Cardiac septum (tissue), 1 donor: ENCODE data around the gene SETD3. TPM values are rescaled to one million over a fixed set of nuclear protein-coding genes. Genes with fewer than 3 reads are reported as not detected.

Experiments
- DNase-seq: peaks from one replicate; pipeline ENCODE4 v3.0.0-alpha.2; 2020; ENCODE audit warnings: low spot score
- intact Hi-C: fragments of 100-400 bp; cut with DNase I; formaldehyde crosslinking; loops from one replicate; pipeline ENCODE4 v1.14.0; 2022
- total RNA-seq: library from RNA; stranded (reverse); fragmentation: NEBNext Ultra II Directional; extraction: Animal tissue kit (Norgen Biotek cat#: 25700); gene quantifications from one replicate; pipeline ENCODE4 v1.2.1, GENCODE V29; 2021
- donor health status: DM: no; HTN: no; CAD: no.

Gene SETD3
- total RNA-seq, 1 donor from 2014 or later, result 135 TPM

DNA sequence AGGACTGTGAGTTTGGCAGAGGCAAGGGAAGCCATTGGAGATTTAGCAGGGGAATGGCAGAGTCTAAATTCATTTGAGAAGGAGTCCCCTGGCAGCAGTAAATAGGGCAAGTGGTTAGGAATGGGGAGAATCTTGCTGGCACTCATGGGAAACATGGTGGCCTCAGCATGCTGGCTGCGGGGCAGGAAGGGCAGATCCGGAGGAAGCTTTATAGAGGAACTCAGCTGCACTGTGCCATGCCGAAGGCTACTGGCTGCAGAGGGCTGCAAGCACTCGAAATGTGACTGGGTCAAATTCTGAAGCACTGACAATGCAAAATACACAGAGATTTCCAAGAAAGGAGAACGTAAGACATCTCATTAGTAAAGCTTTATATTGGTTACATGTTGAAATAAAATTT is 24.4 kb upstream of the SETD3 start:
- DNase-seq, result no peak
- intact Hi-C loops, result no loop called here

DNA sequence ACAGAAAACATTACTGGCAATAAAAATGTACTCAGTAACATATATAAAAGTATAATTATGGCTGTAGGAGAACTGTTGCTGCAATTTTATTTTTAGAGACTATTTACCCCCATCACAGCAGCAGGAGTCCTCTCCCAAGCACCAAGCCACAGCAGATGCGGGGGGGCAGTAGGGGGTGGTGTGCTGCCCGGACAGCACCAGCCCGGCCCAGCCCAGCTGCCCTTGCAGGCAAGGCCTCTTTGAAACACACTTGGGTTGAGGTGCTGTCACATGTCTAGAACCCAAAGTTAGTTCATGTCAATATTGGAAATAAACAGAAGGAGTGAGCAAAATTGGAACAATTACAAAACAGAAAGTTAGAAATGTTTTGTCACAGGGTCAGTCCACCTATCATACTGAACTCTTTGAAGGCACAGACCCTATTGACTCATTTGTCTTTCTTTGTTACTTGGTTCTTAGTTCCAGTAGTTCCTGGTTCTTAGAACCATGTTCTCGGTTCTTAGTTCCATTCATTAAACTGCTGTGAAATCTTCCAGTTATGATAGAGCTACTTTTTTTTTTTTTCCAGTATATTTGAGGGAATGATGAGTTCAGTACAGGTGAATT is 23.3 kb upstream of the SETD3 start:
- DNase-seq, result no peak
- intact Hi-C loops, result no loop called here

GRCh38 chr14:99502989-99503421 is 22.3 kb upstream of the SETD3 start:
- intact Hi-C loops, result no loop called here
- no peak for DNase-seq

DNA sequence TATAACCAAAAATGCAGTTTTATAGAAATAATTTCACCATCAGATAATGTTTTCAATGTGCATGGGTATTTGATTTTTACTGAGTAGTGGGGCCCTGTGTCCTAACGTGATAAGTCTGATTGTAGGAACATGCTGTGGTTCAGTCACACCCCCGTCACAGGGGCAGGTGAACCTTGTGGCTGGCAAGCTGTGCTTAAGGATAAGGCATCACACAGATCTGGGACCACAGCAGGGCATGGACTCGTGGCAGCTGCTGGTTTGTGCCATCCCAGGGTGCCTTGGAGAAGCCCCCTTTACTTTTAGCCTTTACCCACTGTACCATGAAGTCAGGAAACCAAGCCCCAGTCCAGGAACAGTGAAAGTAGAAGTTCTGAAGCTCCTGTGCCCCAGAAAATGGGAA is 17.2 kb upstream of the SETD3 start:
- intact Hi-C loops, result no loop called here
- DNase-seq, result no peak

DNA sequence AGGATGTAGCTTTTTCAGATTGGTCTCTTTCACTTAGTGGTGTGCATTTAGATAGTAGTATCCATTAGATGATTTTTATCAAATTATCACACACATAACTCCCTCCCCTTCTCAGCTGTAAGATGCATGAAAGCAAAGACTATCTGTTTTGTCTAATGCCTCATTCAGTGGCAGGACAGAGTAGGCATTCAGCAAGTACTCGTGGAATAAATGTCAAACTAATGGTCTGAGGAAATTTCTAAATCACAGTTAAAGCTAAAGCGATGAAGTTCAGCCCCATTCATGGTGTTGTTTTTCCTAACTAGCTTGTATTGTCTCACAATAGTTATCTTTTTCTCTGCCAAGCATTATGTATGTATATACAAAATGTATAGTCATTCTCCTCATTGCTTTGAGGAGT is 16.7 kb upstream of the SETD3 start:
- DNase-seq, result no peak
- intact Hi-C loops, result no loop called here

DNA sequence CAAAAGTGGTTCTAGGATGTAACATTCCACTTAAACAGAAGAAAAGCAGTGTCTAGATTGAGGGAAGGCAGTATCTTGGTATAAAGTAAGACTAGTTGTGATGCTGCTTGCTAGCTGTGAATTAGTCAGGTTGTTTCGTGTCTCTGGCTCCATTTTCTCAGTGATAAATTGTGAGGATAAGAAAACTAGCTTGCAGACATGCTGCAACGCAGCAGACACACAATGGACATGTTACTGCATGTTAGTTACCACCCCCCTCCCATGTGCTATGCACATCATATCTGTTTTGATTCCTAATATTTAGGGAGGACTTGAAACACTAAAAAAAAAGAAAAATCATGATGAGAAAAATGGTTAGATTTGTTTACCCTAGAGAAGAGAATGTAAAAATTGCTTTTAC is 3.4 kb upstream of the SETD3 start:
- intact Hi-C loops, result no loop called here
- no peak for DNase-seq

GRCh38 chr14:99481745-99482099 is 1.1 kb upstream of the SETD3 start:
- intact Hi-C loops, result no loop called here
- DNase-seq, result no peak

DNA sequence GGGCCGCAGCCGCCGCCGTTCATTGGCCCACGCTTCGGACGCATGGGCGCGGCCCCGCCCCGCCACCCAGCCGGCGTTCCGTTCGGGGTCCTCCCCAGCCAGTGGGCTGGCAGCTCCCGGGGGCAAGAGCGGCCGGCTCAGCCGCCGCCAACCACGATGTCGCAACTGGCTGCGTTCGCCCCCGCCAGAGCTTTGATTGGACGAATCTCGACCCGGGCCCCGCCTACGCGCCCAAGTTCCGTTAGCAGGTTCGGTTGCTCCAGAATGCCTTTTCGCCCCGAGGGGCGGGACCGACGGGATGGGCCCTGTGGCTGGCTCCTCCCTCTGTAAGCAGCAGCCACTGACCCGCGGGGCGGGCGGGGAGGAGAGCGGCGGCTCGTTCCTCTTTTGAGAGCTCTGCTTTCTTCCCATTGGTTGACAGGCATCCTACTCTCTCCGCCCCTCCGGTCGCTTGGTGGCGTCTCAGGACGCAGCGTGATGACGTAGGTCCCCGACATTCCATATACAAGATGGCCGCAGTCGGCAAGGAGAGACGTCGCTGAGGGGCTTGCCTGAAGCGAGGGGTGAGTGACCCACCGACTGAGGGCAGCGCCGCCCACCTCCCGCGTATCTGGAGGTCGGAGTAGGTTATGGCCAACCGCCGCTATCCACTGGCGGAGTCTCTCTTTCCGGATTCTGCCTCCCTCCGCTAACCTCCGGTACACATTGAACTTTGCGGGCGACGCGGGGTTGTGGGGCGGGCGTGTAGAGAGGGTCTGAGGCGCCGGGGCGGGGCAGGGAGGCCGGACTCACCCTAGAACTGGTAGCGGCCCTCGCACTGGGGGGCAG is 472 bp upstream of the SETD3 start, which contains the start of gene CCNK:
Gene CCNK (plus strand): TSS at position 493 of the 828 bp plus-strand sequence. CDS start 11,269 bp downstream, outside the sequence.
- intact Hi-C loops, result no loop called here
- peak; percentile 100 for DNase-seq

DNA sequence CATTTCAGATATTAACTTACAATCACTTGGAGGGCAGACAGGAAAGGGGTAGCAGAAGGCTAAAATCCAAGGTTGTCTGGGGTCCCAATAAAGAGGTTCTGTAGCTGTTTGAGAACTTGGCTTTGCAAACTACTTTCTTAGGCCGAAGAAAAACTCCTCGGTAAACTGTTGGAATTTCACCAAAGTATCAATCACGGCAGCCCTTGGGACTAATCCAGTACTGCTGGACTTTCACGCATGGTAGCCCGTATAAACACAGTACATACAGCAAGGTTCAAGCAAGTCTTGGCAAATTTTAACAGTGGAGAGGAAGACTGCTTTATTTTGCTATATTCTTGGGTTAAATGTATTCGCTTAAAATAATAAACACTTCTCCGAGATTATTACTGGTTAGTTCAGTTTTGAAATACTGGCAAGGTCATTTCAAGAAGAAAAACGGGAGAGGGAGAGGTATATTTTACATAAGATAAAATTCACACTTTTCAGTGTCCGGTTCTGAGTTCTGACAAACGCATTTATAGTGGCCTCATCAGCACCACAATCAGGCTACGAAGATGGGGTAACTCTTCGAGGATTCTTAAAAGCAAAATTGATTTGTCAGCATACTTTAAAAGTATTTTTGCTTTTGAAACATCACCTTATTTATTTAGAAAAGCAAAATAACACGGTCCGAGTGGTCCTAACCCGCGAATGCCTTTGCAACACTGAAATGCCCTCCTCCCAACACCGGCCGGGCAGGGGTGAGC is 1.3 kb downstream of the SETD3 start:
- intact Hi-C loops, result no loop called here
- DNase-seq, result no peak

GRCh38 chr14:99478128-99478527 is 2.5 kb downstream of the SETD3 start:
- DNase-seq, result no peak
- intact Hi-C loops, result no loop called here

DNA sequence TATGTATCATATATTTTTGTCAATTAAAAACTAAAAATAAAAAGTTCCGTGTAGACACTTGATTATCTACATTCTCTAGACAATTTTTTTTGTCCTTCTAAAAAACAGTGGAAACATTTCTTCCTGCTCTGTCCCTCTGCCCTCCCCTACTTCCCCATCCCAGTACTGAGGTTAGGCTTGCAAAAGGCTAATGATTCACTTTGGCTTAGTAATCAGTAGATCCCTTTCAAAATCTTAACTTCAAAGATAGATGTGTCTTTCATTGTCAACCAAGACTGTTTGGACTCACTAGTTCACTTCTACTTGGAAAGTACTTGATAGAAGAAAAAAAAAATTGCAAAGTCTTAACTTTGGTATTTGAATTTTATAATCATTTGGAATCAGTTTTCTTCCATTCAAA is 3.8 kb downstream of the SETD3 start:
- no peak for DNase-seq
- intact Hi-C loops, result no loop called here

DNA sequence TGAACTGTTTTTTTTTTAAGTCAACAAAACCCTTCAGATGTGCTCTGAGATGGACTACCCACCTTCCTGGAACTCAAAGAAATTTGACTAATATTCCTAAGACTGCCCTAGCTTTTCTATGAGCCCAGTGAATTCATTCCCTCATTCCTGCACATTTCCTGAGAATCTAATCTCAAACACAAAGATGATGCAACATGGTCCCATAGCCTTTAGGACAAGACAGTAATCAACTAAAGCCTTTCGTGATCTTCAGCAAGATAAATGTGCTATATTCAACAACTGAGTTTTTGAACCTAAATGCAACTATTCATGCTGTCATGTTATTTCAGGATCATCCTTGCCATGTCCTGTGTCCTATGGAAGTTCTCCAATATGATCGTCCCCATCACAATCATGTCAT is 5.0 kb downstream of the SETD3 start:
- intact Hi-C loops, result no loop called here
- no peak for DNase-seq

GRCh38 chr14:99475179-99475578 is 5.5 kb downstream of the SETD3 start:
- intact Hi-C loops, result no loop called here
- no peak for DNase-seq

GRCh38 chr14:99473458-99473857 is 7.2 kb downstream of the SETD3 start:
- no peak for DNase-seq
- intact Hi-C loops, result no loop called here

- no peak for DNase-seq
- intact Hi-C loops, result no loop called here
These were observed 7.7 kb downstream of the SETD3 start for GRCh38 chr14:99472937-99473336.

GRCh38 chr14:99471731-99472130 is 8.9 kb downstream of the SETD3 start:
- intact Hi-C loops, result no loop called here
- DNase-seq, result no peak

GRCh38 chr14:99468836-99469592 is 11.6 kb downstream of the SETD3 start:
- intact Hi-C loops, result no loop called here

GRCh38 chr14:99468081-99468480 is 12.6 kb downstream of the SETD3 start:
- DNase-seq, result no peak
- intact Hi-C loops, result no loop called here

More at GRCh38 chr14:99468836-99469592, 11.6 kb downstream of the SETD3 start:
- DNase-seq, result no peak

- intact Hi-C loops, result no loop called here
- no peak for DNase-seq
These were observed 13.2 kb downstream of the SETD3 start for GRCh38 chr14:99467336-99468078.
